MM.1S (cell line): ENCODE data around the gene NXF1.

Experiments used
- DNase-seq: peaks from one replicate; pipeline ENCODE4 v3.0.0-alpha.2; 2015
- H2AFZ ChIP-seq: fragments of 300-600 bp; sonication (generic); 2 replicates; pipeline ENCODE4 v1.6.0; 2016; ENCODE audit warnings: antibody characterized with exemption, low read length
- H3F3A ChIP-seq: fragments of 300-600 bp; sonication (generic); 2 replicates; pipeline ENCODE4 v1.6.1; 2016; ENCODE audit warnings: mild to moderate bottlenecking, antibody characterized with exemption, low read length, moderate library complexity, mixed read lengths; ENCODE audit not compliant: insufficient read depth
- H3K27ac ChIP-seq: fragments of 300-600 bp; sonication (generic); 2 replicates; pipeline ENCODE4 v1.5.1; 2016; ENCODE audit warnings: mild to moderate bottlenecking, low read length
- H3K27me3 ChIP-seq: fragments of 300-600 bp; sonication (generic); replicated peaks from 2 replicates; pipeline ENCODE4 v1.6.0; 2016; ENCODE audit warnings: low read length; ENCODE audit not compliant: insufficient read depth
- H3K36me3 ChIP-seq: fragments of 300-600 bp; sonication (generic); replicated peaks from 2 replicates; pipeline ENCODE4 v1.6.1; 2016; ENCODE audit warnings: mild to moderate bottlenecking, low read length, mixed read lengths; ENCODE audit not compliant: insufficient read depth
- H3K4me1 ChIP-seq: fragments of 300-600 bp; sonication (generic); 2 replicates; pipeline ENCODE4 v1.6.1; 2016; ENCODE audit warnings: low read length, mixed read lengths
- H3K4me2 ChIP-seq: fragments of 300-600 bp; sonication (generic); 2 replicates; pipeline ENCODE4 v1.6.0; 2016; ENCODE audit warnings: low read depth, low read length
- H3K4me3 ChIP-seq: fragments of 300-600 bp; sonication (generic); 2 replicates; pipeline ENCODE4 v1.5.1; 2016; ENCODE audit warnings: low read length, mixed read lengths
- H3K79me2 ChIP-seq: fragments of 300-600 bp; sonication (generic); 2 replicates; pipeline ENCODE4 v1.6.1; 2016; ENCODE audit warnings: mixed run types, low read length, mixed read lengths
- H3K9ac ChIP-seq: fragments of 300-600 bp; sonication (generic); 2 replicates; pipeline ENCODE4 v1.6.1; 2016; ENCODE audit warnings: low read length, mixed read lengths
- H3K9me2 ChIP-seq: fragments of 300-600 bp; sonication (generic); replicated peaks from 2 replicates; pipeline ENCODE4 v1.6.1; 2016; ENCODE audit warnings: mild to moderate bottlenecking, low read length, mixed read lengths; ENCODE audit not compliant: insufficient read depth
- H3K9me3 ChIP-seq: fragments of 300-600 bp; sonication (generic); replicated peaks from 2 replicates; pipeline ENCODE4 v1.6.1; 2016; ENCODE audit warnings: mild to moderate bottlenecking, low read length, mixed read lengths; ENCODE audit not compliant: insufficient read depth
- H4K20me1 ChIP-seq: fragments of 300-600 bp; sonication (generic); 2 replicates; pipeline ENCODE4 v1.6.1; 2016; ENCODE audit warnings: mild to moderate bottlenecking, low read length, moderate library complexity, mixed read lengths; ENCODE audit not compliant: insufficient read depth
- EZH2 ChIP-seq: fragments of 300-600 bp; sonication (generic); optimal IDR thresholded peaks from 2 replicates; pipeline ENCODE3; 2017; ENCODE audit warnings: low read depth, mild to moderate bottlenecking, antibody characterized with exemption, low read length, mixed read lengths
- EZH2phosphoT487 ChIP-seq: fragments of 300-600 bp; sonication (generic); IDR thresholded peaks from 2 replicates; pipeline ENCODE4 v1.6.1; 2018; ENCODE audit warnings: antibody characterized with exemption, low read length
- TF ChIP-seq, protein P1 (sequence below): fragments of 300-600 bp; sonication (generic); IDR thresholded peaks from 2 replicates; pipeline ENCODE4 v1.5.1; 2016; ENCODE audit warnings: antibody characterized with exemption, low read length, mixed read lengths

Gene NXF1

DNA sequence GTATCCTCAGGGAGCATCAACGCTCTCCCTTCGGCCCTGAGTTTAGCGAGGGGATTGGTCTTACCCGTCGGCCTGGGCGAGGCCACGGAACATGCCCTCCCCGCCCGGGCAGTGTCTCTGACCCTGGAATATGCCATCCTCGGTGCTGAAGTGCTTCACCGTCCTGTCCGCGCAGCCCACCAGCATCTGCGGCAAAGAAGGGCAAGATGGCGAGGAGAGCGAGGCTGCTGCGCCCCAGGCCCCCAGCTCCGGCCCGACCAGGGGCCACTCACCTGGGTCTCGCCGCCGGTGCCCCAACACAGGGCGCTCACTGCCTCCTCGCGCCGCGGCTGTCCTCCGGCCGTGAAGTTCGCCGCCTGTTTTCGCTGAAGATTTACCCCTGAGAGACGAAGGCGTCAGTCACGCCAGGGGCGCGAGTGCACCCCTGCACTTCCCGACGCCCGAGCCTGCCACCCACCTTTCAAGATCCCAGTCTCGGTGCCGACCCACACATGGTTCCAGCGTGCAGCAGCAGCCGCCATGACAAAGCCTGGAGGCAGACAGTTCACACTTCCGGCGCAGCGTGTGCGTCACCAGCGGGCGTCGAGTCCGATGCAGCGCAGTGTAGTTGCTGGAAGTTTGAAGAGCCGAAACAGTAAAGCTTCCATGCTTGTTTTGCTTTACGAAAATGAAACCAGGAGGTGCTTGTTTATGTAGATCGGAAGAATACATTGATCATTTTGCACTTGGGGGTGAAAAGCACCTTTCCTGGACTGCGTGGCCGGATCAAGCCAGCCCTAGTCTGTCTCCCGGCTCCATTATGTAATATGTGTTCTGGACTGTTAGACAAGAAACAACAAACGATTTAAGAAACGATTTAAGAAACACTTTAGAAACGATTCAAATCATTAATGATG lies 34.1 kb upstream of the NXF1 start, which contains the start of gene WDR74:
Gene WDR74, minus strand, starts transcription at position 541 of the 896 bp plus-strand sequence. Its CDS starts 20 bp downstream, at position 521.
- Histone ChIP-seq H4K20me1 (no peaks in the 10 kb centered on the region), H3K36me3 (no peaks in the 10 kb centered on the region; the same call in 1 of the 2 replicates), H3K9me2 (no peaks in the 10 kb centered on the region), H3K27ac (peak within 1 kb of the TSS; percentile 92), H3K4me1 (peaks cover 12% of the 10 kb centered on the region), H3K9ac (peak within 1 kb of the TSS; percentile 93), H3K27me3 (no peaks in the 10 kb centered on the region), H3K79me2 (peaks cover 51% of the 10 kb centered on the region), H2AFZ (peak within 1 kb of the TSS; percentile 33), H3K4me3 (peak within 1 kb of the TSS; percentile 96), H3K9me3 (no peaks in the 10 kb centered on the region), H3F3A (peaks cover 27% of the 10 kb centered on the region), H3K4me2 (peak within 1 kb of the TSS; percentile 83)
- DNase-seq, result peak; percentile 97
- no peak for TF ChIP-seq EZH2phosphoT487
- TF ChIP-seq EZH2, result no peak
- TF ChIP-seq, protein P1, sequence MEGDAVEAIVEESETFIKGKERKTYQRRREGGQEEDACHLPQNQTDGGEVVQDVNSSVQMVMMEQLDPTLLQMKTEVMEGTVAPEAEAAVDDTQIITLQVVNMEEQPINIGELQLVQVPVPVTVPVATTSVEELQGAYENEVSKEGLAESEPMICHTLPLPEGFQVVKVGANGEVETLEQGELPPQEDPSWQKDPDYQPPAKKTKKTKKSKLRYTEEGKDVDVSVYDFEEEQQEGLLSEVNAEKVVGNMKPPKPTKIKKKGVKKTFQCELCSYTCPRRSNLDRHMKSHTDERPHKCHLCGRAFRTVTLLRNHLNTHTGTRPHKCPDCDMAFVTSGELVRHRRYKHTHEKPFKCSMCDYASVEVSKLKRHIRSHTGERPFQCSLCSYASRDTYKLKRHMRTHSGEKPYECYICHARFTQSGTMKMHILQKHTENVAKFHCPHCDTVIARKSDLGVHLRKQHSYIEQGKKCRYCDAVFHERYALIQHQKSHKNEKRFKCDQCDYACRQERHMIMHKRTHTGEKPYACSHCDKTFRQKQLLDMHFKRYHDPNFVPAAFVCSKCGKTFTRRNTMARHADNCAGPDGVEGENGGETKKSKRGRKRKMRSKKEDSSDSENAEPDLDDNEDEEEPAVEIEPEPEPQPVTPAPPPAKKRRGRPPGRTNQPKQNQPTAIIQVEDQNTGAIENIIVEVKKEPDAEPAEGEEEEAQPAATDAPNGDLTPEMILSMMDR, result no peak

DNA sequence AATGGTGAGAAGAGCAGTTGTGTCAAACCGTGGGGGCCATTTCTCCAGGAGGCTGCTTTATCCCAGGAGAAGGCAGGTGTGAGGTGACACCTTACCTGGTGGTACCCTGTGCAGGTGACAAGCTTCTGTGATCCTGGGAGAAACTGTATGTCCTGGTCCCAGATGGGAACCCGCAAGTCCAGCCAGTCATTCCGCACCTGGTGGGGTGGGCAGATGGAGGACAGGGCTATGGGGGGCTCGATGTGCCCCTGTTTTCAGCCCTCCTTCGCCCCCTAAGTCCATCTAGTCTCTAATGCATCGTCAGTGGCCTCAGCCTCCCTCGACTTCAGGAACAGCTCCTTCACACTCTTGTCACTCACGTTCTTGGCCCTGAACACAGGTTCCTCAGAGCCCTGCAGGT lies 30.1 kb upstream of the NXF1 start:
- H3F3A ChIP-seq, result peaks cover 27% of the 10 kb centered on the region
- no peaks in the 10 kb centered on the region for H3K27me3 ChIP-seq
- H2AFZ ChIP-seq, result no peak overlapping the region
- peaks cover 17% of the 10 kb centered on the region for H3K4me1 ChIP-seq
- no peaks in the 10 kb centered on the region for H3K9me2 ChIP-seq
- no peak for DNase-seq
- H3K9ac ChIP-seq, result no peak overlapping the region
- no peaks in the 10 kb centered on the region; the same call in 1 of the 2 replicates for H3K36me3 ChIP-seq
- peaks cover 82% of the 10 kb centered on the region for H3K79me2 ChIP-seq
- H4K20me1 ChIP-seq, result no peaks in the 10 kb centered on the region
- H3K27ac ChIP-seq, result no peak overlapping the region
- no peaks in the 10 kb centered on the region for H3K9me3 ChIP-seq
- TF ChIP-seq, protein P1, result no peak
- TF ChIP-seq EZH2phosphoT487 (no peak), EZH2 (no peak)
- H3K4me3 ChIP-seq, result no peak overlapping the region
- no peak overlapping the region for H3K4me2 ChIP-seq

DNA sequence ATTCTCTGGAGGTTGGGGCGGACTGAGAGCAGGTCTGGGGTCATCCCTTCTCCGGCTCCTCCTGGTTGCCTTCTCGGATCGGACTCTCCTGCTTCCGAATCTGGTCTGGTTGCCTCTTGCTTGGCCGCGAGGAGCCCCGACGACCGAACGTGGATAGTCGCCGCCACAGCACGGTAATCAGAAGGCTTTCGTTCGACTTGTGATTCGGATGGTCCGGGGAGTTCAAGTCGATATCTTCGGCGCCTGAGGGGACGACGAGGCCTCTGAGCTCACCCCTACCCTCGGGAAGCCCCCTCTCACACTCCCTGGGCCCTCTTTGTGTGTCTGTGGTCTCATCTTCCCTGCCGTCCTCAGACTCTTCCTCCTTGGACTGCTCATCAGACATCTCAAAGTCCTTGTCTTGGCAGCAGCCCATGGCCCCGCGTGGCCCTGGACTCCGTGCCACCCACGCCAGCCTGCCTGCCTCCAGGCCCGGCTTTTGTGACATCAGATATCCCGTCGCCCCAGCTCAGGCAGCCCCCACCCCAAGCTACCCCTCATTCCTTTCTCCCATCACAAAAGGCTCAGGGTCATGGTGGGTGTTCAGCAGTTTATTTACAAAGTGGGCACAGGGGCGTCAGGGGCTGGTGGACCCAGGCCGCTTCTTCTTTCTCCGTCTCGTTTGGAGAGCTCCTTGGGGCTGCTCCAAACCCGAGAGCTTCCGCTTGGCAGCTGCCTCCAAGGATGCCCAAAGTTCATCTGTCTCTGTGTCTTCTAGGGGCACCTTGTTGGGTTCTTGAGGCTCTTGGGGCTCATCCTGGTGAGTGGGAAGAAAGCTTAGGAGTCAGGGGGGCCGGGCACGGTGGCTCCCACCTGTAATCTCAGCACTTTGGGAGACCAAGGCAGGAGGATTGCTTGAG lies 27.3 kb upstream of the NXF1 start, which contains the start of gene TEX54:
Gene TEX54, minus strand, starts transcription at position 506 of the 899 bp plus-strand sequence.
- Histone ChIP-seq H3K4me3 (peak within 1 kb of the TSS; percentile 91), H3K9me2 (no peaks in the 10 kb centered on the region), H3K79me2 (peaks cover 86% of the 10 kb centered on the region), H2AFZ (peak within 1 kb of the TSS; percentile 59), H4K20me1 (no peaks in the 10 kb centered on the region), H3K27ac (peak within 1 kb of the TSS; percentile 85), H3K36me3 (no peaks in the 10 kb centered on the region; the same call in 1 of the 2 replicates), H3F3A (peaks cover 19% of the 10 kb centered on the region), H3K4me1 (peaks cover 15% of the 10 kb centered on the region), H3K4me2 (peak within 1 kb of the TSS; percentile 69), H3K27me3 (no peaks in the 10 kb centered on the region), H3K9ac (peak within 1 kb of the TSS; percentile 97), H3K9me3 (no peaks in the 10 kb centered on the region)
- no peak for DNase-seq
- TF ChIP-seq, protein P1, result no peak
- no peak for TF ChIP-seq EZH2phosphoT487
- no peak for TF ChIP-seq EZH2
